Keratinocyte (primary cell): Measurements from ENCODE around the gene RPL39L. TPM values are rescaled to one million over a fixed set of nuclear protein-coding genes. Genes with fewer than 3 reads are reported as not detected.

Experiments
- DNase-seq: peaks from one replicate; pipeline ENCODE4 v3.0.0-alpha.2; 2011; ENCODE audit warnings: low read depth, missing footprints, low spot score
- FAIRE-seq: peaks from 2 replicates; lab custom pipeline; 2011; peaks lifted over from hg19 to GRCh38; lab: Jason Lieb, UNC
- H2AFZ ChIP-seq: 2 replicates; pipeline ENCODE4 v1.6.0; 2012; ENCODE audit warnings: low read length, control low read depth, inconsistent platforms; ENCODE audit not compliant: control insufficient read depth
- H3K27ac ChIP-seq: 2 replicates; pipeline ENCODE4 v1.5.1; 2011; ENCODE audit warnings: low read length; ENCODE audit not compliant: control insufficient read depth, insufficient read depth
- H3K27me3 ChIP-seq: 3 replicates; pipeline ENCODE4 v1.6.0; 2011; ENCODE audit warnings: low read length; ENCODE audit not compliant: control insufficient read depth, insufficient read depth; ENCODE audit errors: extremely low read depth
- H3K36me3 ChIP-seq, 2 experiments: 2 replicates in 1 of 2; 3 replicates in 1 of 2; pipeline ENCODE4 v1.5.1; 2011; ENCODE audit warnings: low read length in 2 of 2, mild to moderate bottlenecking in 1 of 2; ENCODE audit not compliant: control insufficient read depth in 2 of 2, insufficient read depth in 2 of 2; ENCODE audit errors: extremely low read depth in 1 of 2
- H3K4me1 ChIP-seq: 3 replicates; pipeline ENCODE4 v1.5.1; 2011; ENCODE audit warnings: low read length; ENCODE audit not compliant: control insufficient read depth, insufficient read depth; ENCODE audit errors: extremely low read depth
- H3K4me2 ChIP-seq: 3 replicates; pipeline ENCODE4 v1.6.0; 2011; ENCODE audit warnings: low read depth, low read length; ENCODE audit not compliant: control insufficient read depth, insufficient read depth; ENCODE audit errors: extremely low read depth
- H3K4me3 ChIP-seq, 3 experiments: fragments of 200-600 bp in 1 of 3; sonication (generic) in 1 of 3; 2 replicates in 2 of 3; 3 replicates in 1 of 3; pipeline ENCODE4 v1.5.1; 2011 to 2016; ENCODE audit warnings: low read length in 3 of 3, mild to moderate bottlenecking in 3 of 3, control low read depth in 2 of 3, inconsistent platforms in 1 of 3, low read depth in 1 of 3, mixed read lengths in 1 of 3, mixed run types in 1 of 3, moderate library complexity in 1 of 3; ENCODE audit not compliant: control insufficient read depth in 2 of 3, insufficient read depth in 2 of 3; ENCODE audit errors: extremely low read depth in 1 of 3
- H3K79me2 ChIP-seq: 2 replicates; pipeline ENCODE4 v1.6.0; 2012; ENCODE audit warnings: low read length; ENCODE audit not compliant: control insufficient read depth, insufficient read depth
- H3K9ac ChIP-seq: 3 replicates; pipeline ENCODE4 v1.6.0; 2011; ENCODE audit warnings: low read length; ENCODE audit not compliant: control insufficient read depth, insufficient read depth; ENCODE audit errors: extremely low read depth
- H3K9me1 ChIP-seq: 3 replicates; pipeline ENCODE4 v1.6.0; 2011; ENCODE audit warnings: low read length; ENCODE audit not compliant: control insufficient read depth, insufficient read depth; ENCODE audit errors: extremely low read depth
- H3K9me3 ChIP-seq: 2 replicates; pipeline ENCODE4 v1.5.1; 2012; ENCODE audit warnings: low read depth, low read length; ENCODE audit not compliant: control insufficient read depth
- H4K20me1 ChIP-seq: 3 replicates; pipeline ENCODE4 v1.6.0; 2011; ENCODE audit warnings: low read length; ENCODE audit not compliant: control insufficient read depth, insufficient read depth; ENCODE audit errors: extremely low read depth
- EZH2 ChIP-seq: IDR thresholded peaks from one replicate; pipeline ENCODE4 v1.6.1; 2012; ENCODE audit warnings: inconsistent platforms, mild to moderate bottlenecking, low read length, moderate library complexity
- dilution Hi-C: fragments of 300-500 bp; cut with MboI; formaldehyde crosslinking; loops from one replicate; pipeline ENCODE4 v1.7.0; 2020; ENCODE audit warnings: low sequenced_read_pairs; ENCODE audit not compliant: extremely low pct_ligation_motif_present
- polyA plus RNA-seq, 5 experiments: library from polyadenylated mRNA; depleted of rRNA in 3 of 5; stranded (reverse) in 3 of 5; stranded (forward) in 1 of 5; unstranded in 1 of 5; fragments of >200 nt; gene quantifications; 1 replicate in 1 of 5; 2 replicates in 3 of 5; 3 replicates in 1 of 5; pipeline versions ENCODE4 v1.2.1 to v1.2.3, GENCODE V29; 2011 to 2012; ENCODE audit warnings: missing spikeins in 2 of 5, low read depth in 1 of 5, low replicate concordance in 1 of 5
- TF ChIP-seq, protein P1 (sequence below), 3 experiments: IDR thresholded peaks in 1 of 3; conservative IDR thresholded peaks in 1 of 3; optimal IDR thresholded peaks in 1 of 3; 2 replicates in 2 of 3; 3 replicates in 1 of 3; pipeline versions ENCODE3 to v1.5.1; 2011; ENCODE audit warnings: low read length in 3 of 3, mild to moderate bottlenecking in 3 of 3, moderate library complexity in 2 of 3, control low read depth in 1 of 3, inconsistent platforms in 1 of 3; ENCODE audit not compliant: insufficient read depth in 2 of 3; ENCODE audit errors: extremely low read depth in 1 of 3

RPL39L gene
- polyA plus RNA-seq, 1 donor (not counting 4 experiments of a cell fraction or from before 2014, with no cell fraction given): 20.0 TPM

DNA sequence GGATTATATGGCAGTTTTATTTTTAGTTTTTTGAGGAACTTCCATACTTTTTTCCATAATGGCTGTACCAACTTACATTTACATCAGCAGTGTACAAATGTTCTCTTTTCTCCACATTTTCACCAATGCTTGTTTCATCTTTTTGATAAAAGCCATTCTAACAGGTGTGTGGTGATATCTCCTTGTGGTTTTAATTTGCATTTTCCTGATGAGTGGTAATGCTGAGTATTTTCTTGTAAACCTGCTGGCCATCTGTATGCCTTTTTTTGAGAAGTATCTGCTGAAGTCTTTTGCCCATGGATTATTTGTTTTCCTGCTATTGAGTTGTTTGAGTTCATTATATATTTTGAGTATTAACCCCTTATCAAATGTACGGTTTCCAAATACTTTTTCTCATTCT lies 50.6 kb downstream of the RPL39L start:
- Histone ChIP-seq H3K27ac (no peak overlapping the region), H3K9me1 (no peaks in the 10 kb centered on the region), H3K4me3 (no peak overlapping the region), H4K20me1 (no peaks in the 10 kb centered on the region), H3K9ac (no peak overlapping the region), H2AFZ (no peak overlapping the region), H3K36me3 (no peaks in the 10 kb centered on the region), H3K4me2 (no peak overlapping the region), H3K79me2 (no peaks in the 10 kb centered on the region), H3K4me1 (no peaks in the 10 kb centered on the region), H3K9me3 (no peaks in the 10 kb centered on the region), H3K27me3 (no peaks in the 10 kb centered on the region)
- peak; percentile 34 for FAIRE-seq
- dilution Hi-C loops: no loop called here
- DNase-seq: no peak
- no peak for TF ChIP-seq EZH2
- TF ChIP-seq, protein P1, sequence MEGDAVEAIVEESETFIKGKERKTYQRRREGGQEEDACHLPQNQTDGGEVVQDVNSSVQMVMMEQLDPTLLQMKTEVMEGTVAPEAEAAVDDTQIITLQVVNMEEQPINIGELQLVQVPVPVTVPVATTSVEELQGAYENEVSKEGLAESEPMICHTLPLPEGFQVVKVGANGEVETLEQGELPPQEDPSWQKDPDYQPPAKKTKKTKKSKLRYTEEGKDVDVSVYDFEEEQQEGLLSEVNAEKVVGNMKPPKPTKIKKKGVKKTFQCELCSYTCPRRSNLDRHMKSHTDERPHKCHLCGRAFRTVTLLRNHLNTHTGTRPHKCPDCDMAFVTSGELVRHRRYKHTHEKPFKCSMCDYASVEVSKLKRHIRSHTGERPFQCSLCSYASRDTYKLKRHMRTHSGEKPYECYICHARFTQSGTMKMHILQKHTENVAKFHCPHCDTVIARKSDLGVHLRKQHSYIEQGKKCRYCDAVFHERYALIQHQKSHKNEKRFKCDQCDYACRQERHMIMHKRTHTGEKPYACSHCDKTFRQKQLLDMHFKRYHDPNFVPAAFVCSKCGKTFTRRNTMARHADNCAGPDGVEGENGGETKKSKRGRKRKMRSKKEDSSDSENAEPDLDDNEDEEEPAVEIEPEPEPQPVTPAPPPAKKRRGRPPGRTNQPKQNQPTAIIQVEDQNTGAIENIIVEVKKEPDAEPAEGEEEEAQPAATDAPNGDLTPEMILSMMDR (optimal IDR thresholded peaks at IDR 0.05 in 1 of 3, IDR thresholded peaks at IDR 0.05 in 1 of 3, conservative IDR thresholded peaks at IDR 0.05 in 1 of 3; ENCODE audit: extremely low read depth in 1 of 3, insufficient read depth in 2 of 3, low read length in 3 of 3): no peak

DNA sequence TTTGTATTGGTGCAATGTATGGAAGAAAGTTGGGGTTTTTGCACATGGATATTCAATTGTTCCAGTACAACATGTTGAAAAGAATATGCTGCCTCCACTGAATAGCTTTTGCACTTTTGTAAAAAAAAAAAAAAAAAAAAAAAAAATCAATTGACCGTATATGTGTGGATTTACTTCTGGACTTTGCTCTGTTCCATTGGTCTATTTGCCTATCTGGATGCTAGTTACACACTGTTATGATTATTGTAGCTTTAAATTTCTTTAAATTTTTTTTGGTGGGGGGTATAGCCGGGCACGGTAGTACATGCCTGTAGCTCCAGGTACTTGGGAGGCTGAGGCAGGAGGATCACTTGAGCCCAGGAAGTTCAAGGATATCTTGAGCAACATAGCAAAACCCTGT lies 52.5 kb downstream of the RPL39L start:
- DNase-seq (no peak), FAIRE-seq (no peak)
- H3K4me3 ChIP-seq: no peak overlapping the region
- H3K9ac ChIP-seq: no peak overlapping the region
- H2AFZ ChIP-seq: no peak overlapping the region
- H3K79me2 ChIP-seq: no peaks in the 10 kb centered on the region
- H3K36me3 ChIP-seq: no peaks in the 10 kb centered on the region
- H3K27ac ChIP-seq: no peak overlapping the region
- H3K4me2 ChIP-seq: no peak overlapping the region
- H3K9me3 ChIP-seq: no peaks in the 10 kb centered on the region
- no peaks in the 10 kb centered on the region for H4K20me1 ChIP-seq
- no peaks in the 10 kb centered on the region for H3K27me3 ChIP-seq
- TF ChIP-seq EZH2: no peak
- TF ChIP-seq, protein P1 (optimal IDR thresholded peaks at IDR 0.05 in 1 of 3, IDR thresholded peaks at IDR 0.05 in 1 of 3, conservative IDR thresholded peaks at IDR 0.05 in 1 of 3; ENCODE audit: extremely low read depth in 1 of 3, insufficient read depth in 2 of 3, low read length in 3 of 3): no peak
- no peaks in the 10 kb centered on the region for H3K4me1 ChIP-seq
- H3K9me1 ChIP-seq: no peaks in the 10 kb centered on the region
- dilution Hi-C loops: no loop called here
